Motor neuron (in vitro differentiated cells): ENCODE data around the gene ZMYND19. TPM values are rescaled to one million over a fixed set of nuclear protein-coding genes. Genes with fewer than 3 reads are reported as not detected.
"Not testable (repeated sequence)": the region's sequence is repeated elsewhere in the genome, so short reads cannot be mapped to it uniquely, and the experiment has no call there.

Experiments
- ATAC-seq, 8 experiments: fragments of 200-7000 bp; cut with Tn5 transposase; replicated peaks in 6 of 8; 2 replicates each; pipeline ENCODE4 v1.8.0; 2021; ENCODE audit warnings: mild to moderate bottlenecking in 8 of 8, moderate library complexity in 8 of 8
- H3K27ac ChIP-seq, 2 donors: fragments of 250-450 bp; sonication (Bioruptor Pico); 2 replicates each; pipeline ENCODE4 v1.9.0; 2021; ENCODE audit warnings: antibody characterized with exemption in 2 of 2, mild to moderate bottlenecking in 2 of 2, moderate library complexity in 1 of 2
- H3K4me1 ChIP-seq, 2 donors: fragments of 250-450 bp; sonication (Bioruptor Pico); replicated peaks in 1 of 2; 2 replicates each; pipeline ENCODE4 v1.6.1; 2021; ENCODE audit warnings: antibody characterized with exemption in 2 of 2, mild to moderate bottlenecking in 2 of 2, moderate library complexity in 1 of 2
- H3K4me3 ChIP-seq, 5 donors: fragments of 250-450 bp; sonication (Bioruptor Pico); 2 replicates each; pipeline ENCODE4 v1.9.0; 2021; ENCODE audit warnings: antibody characterized with exemption in 5 of 5, mild to moderate bottlenecking in 5 of 5, moderate library complexity in 4 of 5
- WGBS, 10 experiments: fragments of 450-650 bp; shearing (Covaris generic); methylation state at CpG; one replicate each; pipeline ENCODE4 v1.0.0; 2022; 5-methylcytosine and 5-hydroxymethylcytosine counted together
- in situ Hi-C, 9 experiments: fragments of 400-800 bp; cut with MboI; loops; one replicate each; pipeline ENCODE4 v1.15.0; 2021; ENCODE audit warnings: low sequenced_read_pairs in 9 of 9, low pct_unique_long_range_greater_than_20kb in 2 of 9; ENCODE audit not compliant: unreplicated experiment in 9 of 9
- total RNA-seq, 8 experiments: library from RNA; unstranded; fragments of 300-600 nt; gene quantifications; 2 replicates each; pipeline versions ENCODE4 v1.2.3 to v1.2.4, GENCODE V29; 2022

Gene ZMYND19
- total RNA-seq, 8 experiments from 2014 or later = 19.6 to 45.9 (median 26.8) TPM

DNA sequence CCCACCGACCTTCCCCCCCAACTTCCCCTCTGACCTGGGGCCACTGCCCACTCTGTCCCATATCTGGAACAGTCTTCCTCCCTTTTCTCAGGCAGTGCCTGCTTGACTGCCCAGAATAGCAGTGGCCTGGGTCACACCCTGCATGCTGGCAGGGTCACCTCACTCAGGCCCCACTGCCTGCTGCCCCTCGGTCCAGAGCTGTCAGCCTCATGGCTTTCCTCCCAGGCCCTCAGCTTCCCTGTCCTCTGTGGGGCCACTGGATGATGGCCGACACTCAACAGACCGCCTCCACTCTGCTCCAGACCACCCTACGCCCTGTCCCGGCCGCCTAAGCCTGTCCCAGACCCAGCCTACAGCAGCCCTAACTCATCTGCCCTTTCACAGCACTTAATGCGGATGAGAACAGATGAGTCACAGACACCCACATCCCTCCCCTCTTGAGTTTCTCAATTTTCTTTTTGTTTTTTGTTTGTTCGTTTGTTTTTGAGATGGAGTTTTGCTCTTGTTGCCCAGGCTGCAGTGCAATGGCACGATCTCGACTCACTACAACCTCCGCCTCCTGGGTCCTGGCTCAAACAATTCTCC is 46.0 kb downstream of the ZMYND19 start:
- 16 to 100% (median 64%) methylated on average over 1 to 10 of the region's 12 CpGs; no CpG with 5 or more reads in 4 of the 10 experiments for WGBS, 10 experiments
- in situ Hi-C loops = loop anchor here in 1 of 9 experiments (25.0 kb wide), 1 partner anchor 232 kb away; the partner anchor contains the start of gene NRARP
- peak in 4 of 8 experiments; percentile 3 to 81 (median 41) for ATAC-seq
- H3K27ac ChIP-seq = no peak overlapping the region
- H3K4me3 ChIP-seq = no peak overlapping the region
- peaks cover 0 to 3% of the 10 kb centered on the region in 2 donors for H3K4me1 ChIP-seq

DNA sequence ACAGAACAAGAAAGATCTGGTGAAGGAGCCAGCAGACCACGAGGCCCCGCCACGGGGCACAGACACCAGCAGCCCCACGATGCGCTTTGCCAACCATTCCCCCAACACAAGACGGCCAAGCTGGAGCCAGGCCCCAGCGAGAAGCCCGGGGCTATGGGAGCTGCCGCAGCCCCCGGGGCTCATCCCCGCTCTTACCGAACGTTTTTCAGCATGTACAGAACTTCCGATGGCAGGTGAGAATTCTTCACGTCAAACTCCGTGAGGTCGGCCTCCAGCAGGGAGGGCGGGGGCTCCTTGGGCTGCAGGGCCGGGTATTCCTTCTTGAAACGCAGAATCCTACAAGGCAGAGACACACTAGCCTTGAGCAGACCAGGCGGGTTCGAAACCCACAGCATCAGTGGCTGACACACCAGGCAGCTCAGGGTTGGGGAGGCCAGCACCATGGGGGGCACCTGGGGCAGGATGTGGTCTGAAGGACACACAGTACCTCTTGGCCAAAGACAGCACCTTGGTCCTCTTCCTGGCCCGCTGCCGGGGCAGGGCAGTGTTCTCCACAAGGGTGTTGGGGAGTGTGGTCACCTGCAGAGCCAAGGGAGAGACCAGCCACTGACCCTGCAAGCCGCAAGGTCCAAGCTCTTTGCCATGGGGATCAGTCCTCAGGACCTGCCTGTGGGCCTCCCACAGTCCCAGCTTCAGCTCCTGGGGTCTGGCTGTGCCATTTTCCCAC is 46.9 kb downstream of the ZMYND19 start:
- no peak overlapping the region for H3K4me3 ChIP-seq
- in situ Hi-C loops = loop anchor here in 1 of 9 experiments (25.0 kb wide), 1 partner anchor 231 kb away; the partner anchor contains the start of gene NRARP
- no peak overlapping the region for H3K27ac ChIP-seq
- ATAC-seq = peak in 1 of 8 experiments; percentile 7
- peaks cover 0 to 3% of the 10 kb centered on the region in 2 donors for H3K4me1 ChIP-seq
- 88 to 100% (median 94%) methylated on average over 1 to 18 of the region's 25 CpGs; no CpG with 5 or more reads in 5 of the 10 experiments for WGBS, 10 experiments

DNA sequence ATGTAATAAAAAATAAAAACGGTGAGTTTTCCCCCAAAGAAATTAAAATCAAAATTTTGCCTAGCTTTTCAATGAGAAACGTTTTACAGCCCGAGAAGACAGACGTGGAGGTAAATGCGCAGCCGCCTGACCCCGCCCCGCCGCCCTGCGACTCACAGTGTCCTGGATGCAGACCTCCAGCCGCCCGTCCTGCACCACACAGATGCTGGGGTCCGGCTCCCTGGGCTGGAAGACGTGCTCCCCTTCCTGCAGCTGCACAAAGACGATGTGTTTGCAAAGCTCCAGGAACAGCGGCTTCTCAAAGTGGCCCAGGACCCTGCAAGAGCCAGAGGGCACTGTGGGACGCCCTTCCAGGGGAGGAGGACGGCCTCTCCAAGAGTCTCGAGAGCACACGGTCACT is 47.8 kb downstream of the ZMYND19 start:
- H3K27ac ChIP-seq = no peak overlapping the region
- no peak overlapping the region for H3K4me3 ChIP-seq
- no peak for ATAC-seq
- in situ Hi-C loops = loop anchor here in 1 of 9 experiments (25.0 kb wide), 1 partner anchor 230 kb away; the partner anchor contains the start of gene NRARP
- 40 to 93% (median 75%) methylated on average over 1 to 9 of the region's 20 CpGs; no CpG with 5 or more reads in 2 of the 10 experiments for WGBS, 10 experiments
- peaks cover 0 to 3% of the 10 kb centered on the region in 2 donors for H3K4me1 ChIP-seq

DNA sequence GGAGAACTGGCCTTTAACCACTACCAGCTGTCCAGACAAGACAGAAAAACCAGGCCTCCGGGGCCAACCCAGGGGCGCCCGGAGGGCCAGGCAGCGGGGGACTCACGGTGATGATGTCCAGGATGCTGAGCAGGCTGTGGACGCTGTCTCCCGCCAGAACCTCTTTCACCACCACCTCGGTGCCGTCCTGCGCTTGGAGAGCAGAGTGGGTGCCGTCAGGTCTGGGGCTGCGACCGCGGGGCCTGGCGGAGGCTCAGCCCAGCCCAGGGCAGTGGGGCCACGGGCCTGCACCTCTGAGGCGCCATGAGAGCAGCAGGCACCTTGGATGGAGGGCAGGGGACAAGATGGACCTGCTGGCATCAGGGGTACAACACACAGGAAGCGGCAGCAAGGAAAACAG is 49.8 kb downstream of the ZMYND19 start:
- peaks cover 0 to 3% of the 10 kb centered on the region in 2 donors for H3K4me1 ChIP-seq
- peak in 2 of 8 experiments; percentile 11 to 17 for ATAC-seq
- H3K4me3 ChIP-seq = no peak overlapping the region
- in situ Hi-C loops = loop anchor here in 1 of 9 experiments (25.0 kb wide), 1 partner anchor 228 kb away; the partner anchor contains the start of gene NRARP
- H3K27ac ChIP-seq = no peak overlapping the region
- 86 to 100% (median 90%) methylated on average over 1 to 3 of the region's 18 CpGs; no CpG with 5 or more reads in 5 of the 10 experiments for WGBS, 10 experiments

DNA sequence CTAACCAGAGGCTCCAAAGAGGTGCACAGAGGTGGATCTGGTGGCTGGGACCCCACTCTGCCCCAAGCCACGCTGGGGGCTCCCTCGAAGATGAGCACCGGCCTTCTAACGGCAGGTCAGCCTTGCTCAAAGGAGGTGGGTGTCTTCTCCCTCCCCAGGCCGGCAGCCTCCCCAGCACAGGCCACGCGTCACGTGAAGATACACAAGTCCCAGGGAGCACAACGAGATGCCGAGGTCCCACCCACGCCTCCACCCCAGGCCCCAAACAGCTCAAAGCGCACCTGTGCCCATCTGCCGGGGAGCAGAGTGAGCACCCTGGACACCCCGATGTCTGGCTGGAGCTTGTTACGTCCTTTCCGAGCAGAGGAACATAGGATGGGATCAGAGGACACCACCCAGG is 52.3 kb downstream of the ZMYND19 start:
- in situ Hi-C loops = loop anchor here in 1 of 9 experiments (25.0 kb wide), 1 partner anchor 226 kb away; the partner anchor contains the start of gene NRARP
- no peak for ATAC-seq
- no peak overlapping the region for H3K4me3 ChIP-seq
- 80 to 87% (median 80%) methylated on average over 1 to 3 of the region's 16 CpGs; no CpG with 5 or more reads in 7 of the 10 experiments for WGBS, 10 experiments
- peaks cover 4 to 9% of the 10 kb centered on the region in 2 donors for H3K4me1 ChIP-seq
- no peak overlapping the region for H3K27ac ChIP-seq

DNA sequence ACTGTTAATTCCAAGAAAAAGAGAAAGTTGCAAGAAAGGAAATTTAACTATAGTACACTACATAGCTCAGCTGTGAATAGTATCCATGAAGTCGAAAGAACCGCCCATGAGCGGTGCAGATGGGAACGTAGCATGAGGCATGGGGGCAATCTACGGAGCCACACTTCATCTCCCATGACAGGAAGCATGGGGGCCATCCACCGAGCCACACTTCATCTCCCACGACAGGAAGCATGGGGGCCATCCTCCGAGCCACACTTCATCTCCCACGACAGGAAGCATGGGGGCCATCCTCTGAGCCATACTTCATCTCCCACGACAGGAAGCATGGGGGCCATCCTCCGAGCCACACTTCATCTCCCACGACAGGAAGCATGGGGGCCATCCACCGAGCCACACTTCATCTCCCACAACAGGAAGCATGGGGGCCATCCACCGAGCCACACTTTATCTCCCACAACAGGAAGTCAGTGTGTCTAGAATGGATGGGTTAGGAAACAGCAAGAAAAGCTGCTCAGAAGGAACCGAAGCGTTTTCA is 53.6 kb downstream of the ZMYND19 start:
- WGBS, 10 experiments = 40 to 100% (median 91%) methylated on average over 1 to 12 of the region's 16 CpGs; no CpG with 5 or more reads in 2 of the 10 experiments
- not testable (repeated sequence) for H3K27ac ChIP-seq, H3K4me3 ChIP-seq, H3K4me1 ChIP-seq, ATAC-seq
- in situ Hi-C loops = loop anchor here in 1 of 9 experiments (25.0 kb wide), 1 partner anchor 224 kb away; the partner anchor contains the start of gene NRARP

DNA sequence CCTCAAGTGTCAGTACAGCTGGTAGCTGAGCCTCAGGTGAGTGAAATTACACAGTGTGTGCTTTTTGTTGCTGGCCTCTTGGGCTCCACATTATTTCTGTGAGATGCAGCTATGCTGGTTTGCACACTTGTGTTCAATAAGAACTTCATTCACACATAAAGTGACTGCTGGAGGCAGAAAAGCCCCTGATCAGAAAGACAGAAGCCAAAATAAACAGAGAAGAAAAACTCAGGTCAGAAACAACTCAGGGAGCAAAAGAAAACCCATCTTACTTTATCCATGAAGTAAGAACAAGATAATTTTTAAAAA is 55.2 kb downstream of the ZMYND19 start:
- no peak overlapping the region for H3K27ac ChIP-seq
- in situ Hi-C loops = loop anchor here in 1 of 9 experiments (25.0 kb wide), 1 partner anchor 223 kb away; the partner anchor contains the start of gene NRARP
- peaks cover 4 to 6% of the 10 kb centered on the region in 2 donors for H3K4me1 ChIP-seq
- no peak overlapping the region for H3K4me3 ChIP-seq
- ATAC-seq = no peak

DNA sequence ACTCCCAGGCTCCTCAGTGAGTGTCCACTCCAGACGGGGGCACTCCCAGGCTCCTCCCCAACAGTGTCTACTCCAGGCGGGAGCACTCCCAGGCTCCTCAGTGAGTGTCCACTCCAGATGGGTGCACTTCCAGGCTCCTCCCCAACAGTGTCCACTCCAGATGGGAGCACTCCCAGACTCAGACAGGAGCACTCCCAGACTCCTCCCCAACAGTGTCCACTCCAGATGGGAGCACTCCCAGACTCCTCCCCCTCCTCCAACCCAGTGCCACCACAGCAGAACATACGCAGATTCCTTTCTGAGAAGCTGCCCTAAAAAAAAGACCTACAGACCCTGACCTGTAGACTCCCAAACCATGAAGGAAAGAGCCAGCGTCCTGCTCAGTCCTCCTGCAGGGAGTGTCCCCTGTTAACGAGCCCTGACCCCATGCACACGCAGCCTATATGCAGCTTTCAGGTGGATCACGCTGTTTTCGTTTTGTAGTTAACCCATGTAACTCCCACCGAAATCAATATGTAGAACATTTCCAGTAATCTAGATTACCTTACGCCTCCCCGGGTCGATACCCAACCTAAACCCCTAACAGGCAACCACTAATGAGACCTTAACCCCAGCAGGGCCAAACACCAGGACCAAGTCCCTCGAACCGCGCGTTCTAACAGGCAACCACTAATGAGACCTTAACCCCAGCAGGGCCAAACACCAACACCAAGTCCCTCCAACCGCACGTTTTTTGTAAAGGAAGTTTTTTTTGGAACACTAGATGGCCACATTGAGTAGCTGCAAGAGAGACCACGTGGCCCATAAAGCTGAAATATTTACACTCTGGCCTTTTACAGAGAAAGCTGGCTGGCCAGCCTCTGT is 55.8 kb downstream of the ZMYND19 start:
- no peak overlapping the region for H3K4me3 ChIP-seq
- WGBS, 10 experiments = 14 to 90% (median 55%) methylated on average over 4 to 17 of the region's 19 CpGs; no CpG with 5 or more reads in 1 of the 10 experiments
- peaks cover 4 to 6% of the 10 kb centered on the region in 2 donors for H3K4me1 ChIP-seq
- peak; percentile 70 to 98 (median 87) for ATAC-seq
- in situ Hi-C loops = loop anchor here in 1 of 9 experiments (25.0 kb wide), 1 partner anchor 222 kb away; the partner anchor contains the start of gene NRARP
- H3K27ac ChIP-seq = no peak overlapping the region

DNA sequence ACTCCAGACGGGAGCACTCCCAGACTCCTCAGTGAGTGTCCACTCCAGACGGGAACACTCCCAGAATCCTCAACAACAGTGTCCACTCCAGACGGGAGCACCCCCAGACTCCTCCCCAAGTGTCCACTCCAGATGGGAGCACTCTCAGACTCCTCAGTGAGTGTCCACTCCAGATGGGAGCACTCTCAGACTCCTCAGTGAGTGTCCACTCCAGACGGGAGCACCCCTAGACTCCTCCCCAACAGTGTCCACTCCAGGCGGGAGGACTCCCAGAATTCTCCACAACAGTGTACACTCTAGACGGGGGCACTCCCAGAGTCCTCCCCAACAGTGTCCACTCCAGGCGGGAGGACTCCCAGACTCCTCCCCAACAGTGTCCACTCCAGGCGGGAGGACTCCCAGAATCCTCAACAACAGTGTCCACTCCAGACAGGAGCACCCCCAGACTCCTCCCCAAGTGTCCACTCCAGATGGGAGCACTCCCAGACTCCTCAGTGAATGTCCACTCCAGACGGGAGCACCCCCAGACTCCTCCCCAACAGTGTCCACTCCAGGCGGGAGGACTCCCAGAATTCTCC is 57.3 kb downstream of the ZMYND19 start:
- not testable (repeated sequence) for ATAC-seq, H3K27ac ChIP-seq, H3K4me1 ChIP-seq, H3K4me3 ChIP-seq
- WGBS, 10 experiments = 75 to 100% (median 92%) methylated on average over 1 to 4 of the region's 10 CpGs; no CpG with 5 or more reads in 5 of the 10 experiments
- in situ Hi-C loops = loop anchor here in 1 of 9 experiments (25.0 kb wide), 1 partner anchor 221 kb away; the partner anchor contains the start of gene NRARP
